Stimulated activated CD8-positive, alpha-beta memory T cell treated with anti-CD3 and anti-CD28 coated beads, Interleukin-2, amount 100 ng/mL, for 48 hours (primary cell): Measurements from ENCODE around the gene CEP43.
A peak's percentile ranks its signal among the peaks of the same experiment; 100 is the strongest.

Experiments
- DNase-seq, 2 donors: peaks; one replicate each; pipeline ENCODE4 v3.0.0-alpha.2; 2020; ENCODE audit warnings: low read depth in 2 of 2

The CEP43 gene

GRCh38 chr6:167013946-167014345 lies 14.7 kb downstream of the CEP43 start:
- DNase-seq: no peak

- DNase-seq: no peak
Measured at GRCh38 chr6:167015302-167015701, 16.1 kb downstream of the CEP43 start.

- DNase-seq: no peak
Measured at GRCh38 chr6:167020206-167020605, 21.0 kb downstream of the CEP43 start.

GRCh38 chr6:167027308-167027707 lies 28.1 kb downstream of the CEP43 start:
- DNase-seq: no peak

- DNase-seq: no peak
Measured at GRCh38 chr6:167027772-167028171, 28.6 kb downstream of the CEP43 start.

- no peak for DNase-seq
Measured at GRCh38 chr6:167030222-167031072, 31.2 kb downstream of the CEP43 start.

GRCh38 chr6:167031082-167031709 lies 32.0 kb downstream of the CEP43 start:
- DNase-seq: no peak

- no peak for DNase-seq
Measured at GRCh38 chr6:167034056-167034455, 34.9 kb downstream of the CEP43 start.

GRCh38 chr6:167037762-167038161 lies 38.6 kb downstream of the CEP43 start:
- DNase-seq: no peak

- no peak for DNase-seq
Measured at GRCh38 chr6:167044696-167045095, 45.5 kb downstream of the CEP43 start.

GRCh38 chr6:167045828-167046580 lies 46.8 kb downstream of the CEP43 start:
- DNase-seq: no peak

GRCh38 chr6:167046861-167047495 lies 47.8 kb downstream of the CEP43 start:
- DNase-seq: no peak

- peak; percentile 14 to 32 for DNase-seq
Measured at GRCh38 chr6:167047554-167047953, 48.4 kb downstream of the CEP43 start.
